HFF-Myc (cell line): ENCODE measurements around the gene SFT2D3.

Source experiments
- DNase-seq: peaks from one replicate; pipeline ENCODE4 v3.0.0-alpha.2; 2011; ENCODE audit warnings: low read depth; ENCODE audit errors: extremely low read depth
- H3K4me3 ChIP-seq: replicated peaks from 2 replicates; pipeline ENCODE4 v1.5.1; 2011; ENCODE audit warnings: low read depth, mild to moderate bottlenecking, control low read depth, low read length
- TF ChIP-seq, protein P1 (sequence below): IDR thresholded peaks from 2 replicates; pipeline ENCODE4 v1.5.1; 2012; ENCODE audit warnings: mild to moderate bottlenecking, low read depth, low read length, control low read depth; ENCODE audit errors: missing control alignments

Gene SFT2D3

GRCh38 chr2:127707890-127708648, 6.8 kb downstream of the SFT2D3 start:
- no peak overlapping the region for H3K4me3 ChIP-seq
- no peak for DNase-seq
- TF ChIP-seq, protein P1, sequence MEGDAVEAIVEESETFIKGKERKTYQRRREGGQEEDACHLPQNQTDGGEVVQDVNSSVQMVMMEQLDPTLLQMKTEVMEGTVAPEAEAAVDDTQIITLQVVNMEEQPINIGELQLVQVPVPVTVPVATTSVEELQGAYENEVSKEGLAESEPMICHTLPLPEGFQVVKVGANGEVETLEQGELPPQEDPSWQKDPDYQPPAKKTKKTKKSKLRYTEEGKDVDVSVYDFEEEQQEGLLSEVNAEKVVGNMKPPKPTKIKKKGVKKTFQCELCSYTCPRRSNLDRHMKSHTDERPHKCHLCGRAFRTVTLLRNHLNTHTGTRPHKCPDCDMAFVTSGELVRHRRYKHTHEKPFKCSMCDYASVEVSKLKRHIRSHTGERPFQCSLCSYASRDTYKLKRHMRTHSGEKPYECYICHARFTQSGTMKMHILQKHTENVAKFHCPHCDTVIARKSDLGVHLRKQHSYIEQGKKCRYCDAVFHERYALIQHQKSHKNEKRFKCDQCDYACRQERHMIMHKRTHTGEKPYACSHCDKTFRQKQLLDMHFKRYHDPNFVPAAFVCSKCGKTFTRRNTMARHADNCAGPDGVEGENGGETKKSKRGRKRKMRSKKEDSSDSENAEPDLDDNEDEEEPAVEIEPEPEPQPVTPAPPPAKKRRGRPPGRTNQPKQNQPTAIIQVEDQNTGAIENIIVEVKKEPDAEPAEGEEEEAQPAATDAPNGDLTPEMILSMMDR = no peak

- TF ChIP-seq, protein P1 = no peak
- H3K4me3 ChIP-seq = no peak overlapping the region
- no peak for DNase-seq
Measured at GRCh38 chr2:127709336-127709735, 8.0 kb downstream of the SFT2D3 start.

- DNase-seq = no peak
- H3K4me3 ChIP-seq = no peak overlapping the region
- TF ChIP-seq, protein P1 = no peak
Measured at GRCh38 chr2:127712999-127713398, 11.7 kb downstream of the SFT2D3 start.

DNA sequence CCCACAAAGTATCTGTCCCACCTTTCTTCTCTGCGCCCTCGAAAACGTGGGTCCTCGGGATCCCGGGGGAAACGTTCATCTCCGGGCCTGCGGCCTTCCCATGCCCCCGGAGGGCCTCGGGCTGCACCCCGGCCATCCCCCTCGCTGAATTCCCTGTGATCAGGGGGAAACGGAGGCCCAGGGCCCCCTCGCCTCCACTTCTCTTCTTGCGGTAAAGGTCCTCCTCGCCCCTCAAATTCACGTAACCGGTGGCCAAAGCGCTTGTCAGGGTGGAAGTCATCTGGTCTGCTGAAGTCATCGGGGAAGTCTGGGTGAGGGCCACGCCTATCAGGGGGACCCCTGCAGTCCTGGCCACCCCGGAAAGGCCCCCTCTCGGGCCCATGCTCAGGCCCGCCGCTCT, 12.3 kb downstream of the SFT2D3 start:
- no peak overlapping the region for H3K4me3 ChIP-seq
- no peak for DNase-seq
- TF ChIP-seq, protein P1 = no peak

- DNase-seq = no peak
- H3K4me3 ChIP-seq = no peak overlapping the region
- TF ChIP-seq, protein P1 = no peak
Measured at GRCh38 chr2:127715778-127716449, 14.6 kb downstream of the SFT2D3 start.

DNA sequence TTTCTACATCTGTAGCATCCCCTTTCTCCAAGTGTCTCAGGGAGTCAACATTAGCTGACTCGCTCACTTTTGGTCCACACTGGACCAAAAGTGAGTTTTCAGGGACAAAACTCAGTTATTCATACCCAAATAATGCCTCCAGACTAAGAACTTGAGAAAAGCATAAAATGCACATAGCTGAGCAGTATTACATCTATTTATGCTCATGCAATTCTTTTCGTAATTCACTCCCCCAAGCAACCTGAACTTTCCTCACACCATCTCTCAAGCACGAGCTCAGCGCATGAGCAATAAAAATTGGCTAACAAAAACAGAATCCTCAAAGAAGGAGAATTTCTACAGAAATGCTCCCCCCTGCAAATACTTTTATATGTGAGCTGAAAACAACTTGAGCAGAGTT, 17.0 kb downstream of the SFT2D3 start:
- H3K4me3 ChIP-seq = no peak overlapping the region
- DNase-seq = no peak
- TF ChIP-seq, protein P1 = no peak
